DND-41 (cell line): ENCODE measurements around the gene CD99L2.

Experiments used
- CTCF ChIP-seq: IDR thresholded peaks from 2 replicates; pipeline ENCODE4 v1.5.1; 2012; ENCODE audit warnings: borderline replicate concordance, low read length, moderate library complexity, mild to moderate bottlenecking; ENCODE audit not compliant: poor library complexity, severe bottlenecking; ENCODE audit errors: extremely low read depth
- EZH2 ChIP-seq: IDR thresholded peaks from 3 replicates; pipeline ENCODE4 v1.6.1; 2012; ENCODE audit warnings: borderline replicate concordance, low read depth, mild to moderate bottlenecking, moderate library complexity, low read length, inconsistent platforms; ENCODE audit not compliant: severe bottlenecking

- TF ChIP-seq CTCF (no peak), EZH2 (no peak)
Observed at GRCh38 chrX:150926791-150927190, 28.3 kb upstream of the CD99L2 start.
